Ishikawa (cell line): Measurements from ENCODE around the gene SLC35E2B.

Experiments used
- CEBPB ChIP-seq: IDR thresholded peaks from 2 replicates; pipeline ENCODE4 v1.6.1; 2012
- CREB1 ChIP-seq: IDR thresholded peaks from 2 replicates; pipeline ENCODE4 v1.6.1; 2012; ENCODE audit warnings: low read depth
- EGR1 ChIP-seq: IDR thresholded peaks from 2 replicates; pipeline ENCODE4 v1.6.1; 2012
- EP300 ChIP-seq: IDR thresholded peaks from 2 replicates; pipeline ENCODE4 v1.6.1; 2012; ENCODE audit warnings: borderline replicate concordance
- FOXM1 ChIP-seq: IDR thresholded peaks from 2 replicates; pipeline ENCODE4 v1.6.1; 2012; ENCODE audit warnings: low read depth, borderline replicate concordance
- MAX ChIP-seq: IDR thresholded peaks from 2 replicates; pipeline ENCODE4 v1.6.1; 2012
- NFIC ChIP-seq: IDR thresholded peaks from 2 replicates; pipeline ENCODE4 v1.6.1; 2012
- RAD21 ChIP-seq: IDR thresholded peaks from 2 replicates; pipeline ENCODE4 v1.6.1; 2012; ENCODE audit warnings: low read depth
- REST ChIP-seq: IDR thresholded peaks from 2 replicates; pipeline ENCODE4 v1.6.1; 2012; ENCODE audit warnings: low read depth, mild to moderate bottlenecking
- TAF1 ChIP-seq: IDR thresholded peaks from 2 replicates; pipeline ENCODE4 v1.6.1; 2012; ENCODE audit warnings: low read depth, mild to moderate bottlenecking
- USF1 ChIP-seq: IDR thresholded peaks from 2 replicates; pipeline ENCODE4 v1.6.1; 2012
- YY1 ChIP-seq: IDR thresholded peaks from 2 replicates; pipeline ENCODE4 v1.6.1; 2012; ENCODE audit warnings: low read depth

GRCh38 chr1:1617925-1618324 is 74.7 kb downstream of the SLC35E2B start:
- TF ChIP-seq RAD21: no peak
- TF ChIP-seq FOXM1: no peak
- TF ChIP-seq MAX: no peak
- no peak for TF ChIP-seq CEBPB
- TF ChIP-seq NFIC: no peak
- TF ChIP-seq EP300: no peak
- no peak for TF ChIP-seq YY1
- no peak for TF ChIP-seq USF1
- no peak for TF ChIP-seq TAF1
- no peak for TF ChIP-seq REST
- no peak for TF ChIP-seq EGR1
- TF ChIP-seq CREB1: no peak
